HG03095 (cell line): ENCODE measurements around the gene CYB5RL.

ENCODE experiments used
- ATAC-seq: cut with Tn5 transposase; IDR thresholded peaks from one replicate; pipeline ENCODE4 v1.9.1; 2021; ENCODE audit warnings: moderate library complexity; ENCODE audit not compliant: unreplicated experiment

Gene CYB5RL

DNA sequence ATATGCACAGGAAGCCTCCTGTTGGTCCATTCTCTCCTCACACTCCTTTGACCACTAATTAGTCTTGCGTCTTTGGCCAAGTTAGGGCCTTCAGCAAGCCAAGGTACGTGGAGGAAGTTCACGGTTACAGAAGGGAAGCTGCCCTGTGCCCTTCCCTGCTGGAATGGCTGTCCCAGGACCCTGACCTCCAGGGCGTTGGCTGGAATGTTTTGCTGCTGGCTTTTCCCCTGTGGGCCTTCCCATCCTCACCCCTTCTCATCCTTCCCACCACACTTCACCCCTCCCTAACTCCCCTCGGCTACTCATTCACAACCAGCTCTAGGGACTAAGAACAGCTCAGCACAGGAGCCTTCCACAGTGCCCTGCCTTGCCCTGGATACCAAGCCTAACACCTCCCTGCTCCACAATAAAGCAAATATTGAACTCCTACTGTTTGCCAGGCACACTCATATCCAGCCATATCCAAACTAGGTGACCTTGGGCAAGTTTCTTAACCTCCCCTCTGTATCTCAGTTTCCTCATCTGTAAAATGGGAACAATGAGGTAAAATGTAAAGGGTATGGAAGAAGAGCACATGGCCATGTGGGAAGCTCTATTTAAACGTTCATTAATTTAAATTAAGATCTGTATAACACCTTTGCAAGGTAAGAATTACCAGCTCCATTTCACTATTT, 38.2 kb downstream of the CYB5RL start:
- no peak for ATAC-seq

DNA sequence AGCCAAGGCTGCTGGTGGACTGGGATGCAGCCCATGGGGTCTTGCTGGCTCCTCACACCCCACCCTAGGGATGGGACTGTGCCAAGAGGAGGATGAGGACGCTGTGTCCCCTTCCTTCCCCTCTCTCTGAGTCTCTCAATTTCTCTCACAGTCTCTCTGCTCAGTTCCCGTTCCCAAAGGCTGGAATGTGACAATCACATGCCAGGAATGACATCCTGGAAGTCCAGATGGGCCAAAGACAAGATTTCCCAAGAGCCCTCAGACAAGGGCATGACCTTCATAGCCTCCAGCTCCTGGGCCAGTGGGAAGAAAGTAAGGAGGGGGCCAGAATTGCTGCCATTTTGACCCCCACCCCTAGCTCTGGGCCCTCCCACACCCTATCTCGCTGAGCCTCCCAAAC, 39.5 kb downstream of the CYB5RL start:
- no peak for ATAC-seq

DNA sequence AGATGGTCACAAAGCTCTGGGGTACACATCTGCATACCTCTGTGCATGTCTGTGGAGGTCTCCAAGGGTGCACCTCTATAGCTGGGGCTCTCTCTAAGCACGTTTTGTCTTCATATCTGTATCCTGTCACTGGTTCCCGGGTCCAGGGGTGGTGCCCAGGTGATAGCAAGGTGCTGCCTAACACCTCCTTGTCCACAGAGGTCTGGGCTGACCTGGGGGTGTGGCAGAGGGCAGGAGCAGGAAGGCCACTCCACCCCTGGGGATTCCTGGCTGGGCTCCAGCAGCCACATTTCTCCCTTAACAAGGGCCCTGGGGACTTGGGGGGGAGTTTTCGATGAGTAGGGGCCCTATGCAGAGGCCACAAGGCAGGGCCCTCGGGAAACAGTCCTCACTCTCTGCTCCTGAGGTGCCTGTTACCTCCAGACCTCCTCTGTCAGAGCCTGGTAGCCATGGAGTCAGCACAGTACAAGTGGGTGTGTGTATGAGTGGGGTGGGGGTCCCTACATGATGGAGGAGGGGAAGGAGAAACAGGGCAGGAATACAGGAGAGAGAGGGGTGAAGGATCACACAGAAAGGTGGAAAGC, 40.0 kb downstream of the CYB5RL start:
- ATAC-seq: no peak

DNA sequence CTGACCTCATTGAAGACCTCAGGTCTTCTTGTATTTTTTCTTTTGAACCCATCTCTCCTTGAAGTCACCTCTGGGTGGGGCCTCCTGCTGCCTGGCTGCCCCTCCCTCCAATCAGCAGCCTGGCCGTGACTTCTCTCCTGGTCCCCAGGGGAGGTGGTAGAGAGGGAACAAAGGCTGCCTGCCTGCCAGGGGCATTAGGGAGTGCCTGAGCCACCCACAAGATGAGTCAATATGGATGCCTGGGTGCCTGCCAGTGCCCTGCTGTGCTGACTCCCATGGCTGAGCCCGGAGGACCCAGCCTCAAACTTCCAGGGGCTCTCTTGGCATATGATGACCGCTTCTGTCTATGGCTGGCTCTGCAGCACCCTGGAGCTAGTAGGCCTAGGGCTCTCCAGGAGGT, 41.8 kb downstream of the CYB5RL start:
- ATAC-seq: no peak

DNA sequence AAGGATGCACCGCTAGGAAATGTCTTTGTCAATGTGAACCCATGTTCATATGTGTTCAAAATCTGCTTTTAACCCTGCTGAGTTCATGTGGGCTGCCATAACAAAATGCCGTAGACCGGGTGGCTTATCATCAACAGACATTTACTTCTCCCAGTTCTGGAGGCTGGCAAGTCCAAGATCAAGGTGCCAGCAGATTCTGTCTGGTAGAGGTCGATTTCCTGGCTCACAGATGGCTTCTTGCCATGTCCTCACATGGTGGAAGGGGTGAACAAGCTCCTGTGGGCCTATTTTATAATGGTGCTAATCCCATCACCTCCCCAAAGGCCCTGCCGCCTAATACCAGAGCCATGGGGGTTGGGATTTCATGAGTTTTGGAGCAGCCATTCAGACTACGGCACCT, 42.4 kb downstream of the CYB5RL start:
- ATAC-seq: no peak

DNA sequence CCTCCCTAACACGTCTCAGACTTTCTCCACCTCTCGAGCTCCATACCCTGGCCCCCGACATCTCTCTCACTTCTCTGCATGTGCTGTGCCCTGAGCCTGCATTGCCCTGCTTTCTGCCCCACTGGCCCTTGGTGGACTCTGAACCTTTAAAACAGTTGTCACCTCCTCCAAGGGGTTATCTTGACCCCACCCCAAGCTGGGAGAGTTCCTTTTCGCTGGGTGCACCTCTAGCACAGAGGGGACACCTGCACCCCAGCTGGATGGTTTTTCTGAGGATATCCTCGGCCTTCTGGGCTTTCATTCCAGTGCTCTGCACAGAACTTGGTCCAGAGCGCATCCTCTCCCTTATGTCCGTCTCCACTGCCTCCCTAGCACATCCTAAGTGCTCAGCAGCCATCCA, 42.8 kb downstream of the CYB5RL start:
- no peak for ATAC-seq

- no peak for ATAC-seq
Measured at GRCh38 chr1:54156201-54156600, 43.6 kb downstream of the CYB5RL start.

DNA sequence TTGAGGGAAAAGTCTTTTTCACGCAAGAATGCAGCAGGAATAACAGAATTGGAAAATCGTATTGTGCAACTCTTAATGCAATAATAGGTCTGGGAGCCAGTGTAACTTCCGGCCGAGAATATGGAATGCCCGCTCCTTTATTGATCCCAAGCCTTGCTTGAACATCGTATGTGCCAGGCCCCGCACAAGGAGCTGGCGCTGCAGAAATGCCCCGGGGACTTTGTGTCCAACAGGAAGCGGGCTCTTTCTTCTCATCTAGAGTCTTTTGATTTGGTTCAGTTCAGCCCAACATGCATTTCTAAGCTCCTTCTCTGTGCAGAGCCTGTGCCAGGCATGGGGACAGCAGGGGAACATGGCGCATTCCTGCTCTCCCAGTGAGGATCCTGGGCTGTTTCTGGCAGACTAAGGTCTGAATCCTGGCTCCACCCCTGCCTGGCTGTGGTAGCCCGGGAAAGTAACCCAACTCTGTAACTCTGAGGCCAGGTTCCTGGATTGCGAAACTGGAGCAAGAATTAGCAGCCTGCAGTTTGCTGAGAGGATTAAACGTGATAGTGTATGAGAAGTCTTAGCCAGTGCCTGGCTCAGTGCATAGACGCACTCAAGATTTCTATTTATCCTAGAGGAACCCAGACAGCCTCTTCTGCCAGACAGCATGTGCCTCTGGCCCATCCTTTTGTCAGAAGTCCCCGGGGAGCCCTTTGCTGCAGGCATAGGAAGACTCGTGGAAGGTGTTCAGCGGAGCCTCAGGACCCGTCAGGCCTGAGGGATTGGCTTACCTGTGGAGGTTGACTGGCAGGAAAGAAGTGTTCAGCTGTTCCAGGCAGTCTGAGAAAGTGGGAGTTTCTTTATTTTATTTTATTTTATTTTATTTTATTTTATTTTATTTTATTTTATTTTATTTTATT, 46.0 kb downstream of the CYB5RL start:
- ATAC-seq: no peak

GRCh38 chr1:54152696-54153095, 47.1 kb downstream of the CYB5RL start, which contains the start of gene CDCP2:
CDCP2 (minus strand) TSS chr1:54153000; CDS start chr1:54152922, 78 bp downstream.
- ATAC-seq: no peak

- no peak for ATAC-seq
Measured at GRCh38 chr1:54151013-54151412, 48.8 kb downstream of the CYB5RL start.
